Mucosa of descending colon (tissue), 3 donors: ENCODE data around the gene ZFAND3. TPM values are rescaled to one million over a fixed set of nuclear protein-coding genes. Genes with fewer than 3 reads are reported as not detected.

Experiments
- ATAC-seq: fragments of 200-7000 bp; cut with Tn5 transposase; one replicate; pipeline ENCODE4 v1.9.1; 2020; ENCODE audit warnings: mild to moderate bottlenecking, moderate library complexity
- DNase-seq, 3 donors: peaks; one replicate each; pipeline ENCODE4 v3.0.0-alpha.2; 2020
- H3K36me3 ChIP-seq: fragments of 200-600 bp; one replicate; pipeline ENCODE4 v1.8.0; 2021; ENCODE audit warnings: low read depth, mild to moderate bottlenecking
- H3K4me1 ChIP-seq: fragments of 200-600 bp; one replicate; pipeline ENCODE4 v1.8.0; 2021; ENCODE audit warnings: low read depth, mild to moderate bottlenecking
- H3K4me3 ChIP-seq: fragments of 200-600 bp; one replicate; pipeline ENCODE4 v1.8.0; 2021; ENCODE audit warnings: mild to moderate bottlenecking
- H3K9me3 ChIP-seq: fragments of 200-600 bp; one replicate; pipeline ENCODE4 v1.8.0; 2021; ENCODE audit warnings: mild to moderate bottlenecking
- CTCF ChIP-seq: fragments of 200-600 bp; IDR thresholded peaks from one replicate; pipeline ENCODE4 v1.8.0; 2022; ENCODE audit warnings: antibody characterized with exemption, mild to moderate bottlenecking
- intact Hi-C, 2 donors: fragments of 100-400 bp; cut with DNase I in 1 of 2; cut with micrococcal nuclease in 1 of 2; formaldehyde crosslinking; loops; one replicate each; pipeline versions ENCODE4 v1.11.0 to v1.11.1; 2022; cut with DNase I, micrococcal nuclease
- total RNA-seq, 3 donors: library from RNA; stranded (reverse); fragmentation: NEBNext Ultra II Directional in 2 of 3; extraction: Animal tissue kit (Norgen Biotek cat#: 25700) in 2 of 3; gene quantifications; one replicate each; pipeline versions ENCODE4 v1.2.1 to v1.2.4, GENCODE V29; 2021 to 2023
- donor health status: DM: no; HTN: no; CAD: no; lungs with moderate emphysema.
- donor health status: DM: no; HTN: no; CAD: no.
- donor health status: DM: no; HTN: yes; CAD: no.

ZFAND3 gene
- total RNA-seq, 3 donors from 2014 or later: 63.9 to 84.0 (median 82.2) TPM

DNA sequence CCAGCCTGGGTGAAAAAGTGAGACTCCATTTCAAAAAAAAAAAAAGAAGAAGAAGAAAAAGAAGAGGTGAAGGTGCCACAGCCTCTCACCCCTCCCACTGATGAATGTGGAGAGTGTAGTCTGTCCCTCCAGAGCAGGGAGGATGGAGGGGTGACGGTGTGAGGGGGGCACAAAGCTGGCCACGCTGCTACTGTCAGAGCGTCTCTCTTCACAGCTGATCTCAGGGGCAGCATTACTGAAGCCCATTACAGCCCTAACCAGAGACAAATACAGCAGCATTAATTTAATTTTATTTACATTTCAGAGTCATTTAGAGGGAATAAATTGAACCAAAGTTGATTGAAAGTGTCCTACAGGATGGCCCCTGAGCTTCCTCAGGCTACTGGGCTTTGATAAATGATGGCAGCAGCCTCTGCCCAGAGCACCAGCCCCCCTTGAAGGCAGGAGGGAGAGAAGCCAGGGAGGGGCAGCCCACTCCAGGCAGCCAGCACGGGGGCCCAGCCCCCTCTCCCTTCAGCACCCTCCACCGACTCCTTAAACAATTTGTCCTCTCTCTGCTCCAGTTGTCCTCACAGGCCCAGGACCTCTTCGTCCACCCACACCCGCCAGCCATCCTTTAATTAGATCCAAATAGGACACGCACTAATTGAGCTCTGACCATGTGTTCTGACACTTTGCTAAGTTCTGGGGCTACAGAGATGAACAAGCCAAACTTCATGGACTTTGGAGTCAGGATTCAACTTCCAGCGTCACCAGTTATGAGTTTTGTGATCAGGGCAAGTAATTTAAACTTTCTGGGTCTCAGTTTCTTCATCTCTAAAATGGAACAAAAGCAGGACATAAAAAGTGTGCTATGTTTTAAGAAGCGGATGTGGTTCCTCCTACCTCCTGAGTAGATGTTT, 18.6 kb upstream of the ZFAND3 start:
- DNase-seq (no peak), ATAC-seq (no peak)
- H3K9me3 ChIP-seq: no peaks in the 10 kb centered on the region
- TF ChIP-seq CTCF: no peak
- no peaks in the 10 kb centered on the region for H3K36me3 ChIP-seq
- H3K4me3 ChIP-seq: no peak overlapping the region
- intact Hi-C loops: no loop called here
- peaks cover 3% of the 10 kb centered on the region for H3K4me1 ChIP-seq

GRCh38 chr6:37801605-37801940, 18.0 kb upstream of the ZFAND3 start:
- Histone ChIP-seq H3K4me1 (peaks cover 3% of the 10 kb centered on the region), H3K36me3 (no peaks in the 10 kb centered on the region), H3K4me3 (no peak overlapping the region), H3K9me3 (no peaks in the 10 kb centered on the region)
- DNase-seq (no peak), ATAC-seq (no peak)
- intact Hi-C loops: no loop called here
- TF ChIP-seq CTCF: no peak

GRCh38 chr6:37802810-37803209, 16.7 kb upstream of the ZFAND3 start:
- Histone ChIP-seq H3K4me1 (peaks cover 3% of the 10 kb centered on the region), H3K9me3 (no peaks in the 10 kb centered on the region), H3K36me3 (no peaks in the 10 kb centered on the region), H3K4me3 (no peak overlapping the region)
- DNase-seq: no peak
- no peak for ATAC-seq
- TF ChIP-seq CTCF: no peak
- intact Hi-C loops: no loop called here

- Histone ChIP-seq H3K4me3 (no peak overlapping the region), H3K4me1 (peaks cover under 1% of the 10 kb centered on the region), H3K9me3 (no peaks in the 10 kb centered on the region), H3K36me3 (no peaks in the 10 kb centered on the region)
- intact Hi-C loops: no loop called here
- no peak for DNase-seq
- TF ChIP-seq CTCF: no peak
- no peak for ATAC-seq
These were observed 14.9 kb upstream of the ZFAND3 start for GRCh38 chr6:37804586-37804985.

GRCh38 chr6:37806213-37806612, 13.3 kb upstream of the ZFAND3 start:
- intact Hi-C loops: no loop called here
- TF ChIP-seq CTCF: no peak
- ATAC-seq: no peak
- Histone ChIP-seq H3K4me1 (no peaks in the 10 kb centered on the region), H3K9me3 (no peaks in the 10 kb centered on the region), H3K4me3 (no peak overlapping the region), H3K36me3 (no peaks in the 10 kb centered on the region)
- no peak for DNase-seq
